Activated CD4-positive, alpha-beta T cell treated with anti-CD3 and anti-CD28 coated beads for 4 hours (primary cell): ENCODE measurements around the gene MUC5AC.
"Not testable (repeated sequence)": the region's sequence is repeated elsewhere in the genome, so short reads cannot be mapped to it uniquely, and the experiment has no call there.

ENCODE experiments used
- DNase-seq, 2 donors: peaks; one replicate each; pipeline ENCODE4 v3.0.0-alpha.2; 2020

The MUC5AC gene

GRCh38 chr11:1150769-1151365 is 6.9 kb upstream of the MUC5AC start:
- DNase-seq, result no peak

GRCh38 chr11:1151366-1152315 is 6.1 kb upstream of the MUC5AC start:
- no peak for DNase-seq

- no peak for DNase-seq
These were observed 5.2 kb upstream of the MUC5AC start for GRCh38 chr11:1152316-1153104.

GRCh38 chr11:1153105-1153950 is 4.4 kb upstream of the MUC5AC start:
- DNase-seq, result no peak

- DNase-seq, result no peak
These were observed 3.7 kb upstream of the MUC5AC start for GRCh38 chr11:1153951-1154493.

GRCh38 chr11:1154656-1155055 is 3.1 kb upstream of the MUC5AC start:
- not testable (repeated sequence) for DNase-seq

GRCh38 chr11:1155274-1155693 is 2.5 kb upstream of the MUC5AC start:
- no peak for DNase-seq

GRCh38 chr11:1156506-1157340 is 1.0 kb upstream of the MUC5AC start:
- DNase-seq, result no peak

- DNase-seq, result no peak
These were observed 460 bp upstream of the MUC5AC start for GRCh38 chr11:1157341-1157644.

- DNase-seq, result no peak
These were observed 1.1 kb downstream of the MUC5AC start for GRCh38 chr11:1158681-1159487.

- DNase-seq, result not testable (repeated sequence)
These were observed 1.9 kb downstream of the MUC5AC start for GRCh38 chr11:1159488-1160220.

- DNase-seq, result no peak
These were observed 2.7 kb downstream of the MUC5AC start for GRCh38 chr11:1160231-1161101.

GRCh38 chr11:1161410-1162137 is 3.8 kb downstream of the MUC5AC start:
- DNase-seq, result no peak

GRCh38 chr11:1162138-1162475 is 4.4 kb downstream of the MUC5AC start:
- no peak for DNase-seq

- no peak for DNase-seq
These were observed 4.9 kb downstream of the MUC5AC start for GRCh38 chr11:1162491-1163311.

- DNase-seq, result no peak
These were observed 5.7 kb downstream of the MUC5AC start for GRCh38 chr11:1163321-1163910.
